ENCODE data around the gene RBP5. TPM values are rescaled to one million over a fixed set of nuclear protein-coding genes. Genes with fewer than 3 reads are reported as not detected.
A peak's percentile ranks its signal among the peaks of the same experiment; 100 is the strongest.

RBP5 gene
- total RNA-seq, 2 experiments from 2014 or later, result not detected

GRCh38 chr12:7131502-7131866 lies 2.8 kb upstream of the RBP5 start:
- Mint-ChIP-seq H3K9me3 (ENCODE audit: low read depth) (no peaks in the 10 kb centered on the region), H3K27me3 (no peaks in the 10 kb centered on the region), H3K27ac (peak overlapping the region; percentile 74), H3K36me3 (ENCODE audit: low read depth) (peaks cover 12% of the 10 kb centered on the region), H3K4me3 (peak overlapping the region; percentile 80), H3K4me1 (peaks cover 31% of the 10 kb centered on the region)
- DNase-seq (peak; percentile 51), ATAC-seq (peak; percentile 45)
- ChIA-PET POLR2A (interaction anchor here (0.6 to 0.8 kb wide), 3 partner anchors 20 to 1112 kb away, joined by 3 to 5 read pairs (median 3); no protein-coding TSS in a partner anchor), CTCF (interaction anchor here (2.6 kb wide), 1 partner anchor 18 kb away, joined by 13 read pairs; no protein-coding TSS in a partner anchor)
- intact Hi-C loops (cut with DNase I, micrococcal nuclease), result loop anchor here in 1 of 2 experiments (2.0 kb wide), 1 partner anchor 895 kb away; no protein-coding TSS in a partner anchor

DNA sequence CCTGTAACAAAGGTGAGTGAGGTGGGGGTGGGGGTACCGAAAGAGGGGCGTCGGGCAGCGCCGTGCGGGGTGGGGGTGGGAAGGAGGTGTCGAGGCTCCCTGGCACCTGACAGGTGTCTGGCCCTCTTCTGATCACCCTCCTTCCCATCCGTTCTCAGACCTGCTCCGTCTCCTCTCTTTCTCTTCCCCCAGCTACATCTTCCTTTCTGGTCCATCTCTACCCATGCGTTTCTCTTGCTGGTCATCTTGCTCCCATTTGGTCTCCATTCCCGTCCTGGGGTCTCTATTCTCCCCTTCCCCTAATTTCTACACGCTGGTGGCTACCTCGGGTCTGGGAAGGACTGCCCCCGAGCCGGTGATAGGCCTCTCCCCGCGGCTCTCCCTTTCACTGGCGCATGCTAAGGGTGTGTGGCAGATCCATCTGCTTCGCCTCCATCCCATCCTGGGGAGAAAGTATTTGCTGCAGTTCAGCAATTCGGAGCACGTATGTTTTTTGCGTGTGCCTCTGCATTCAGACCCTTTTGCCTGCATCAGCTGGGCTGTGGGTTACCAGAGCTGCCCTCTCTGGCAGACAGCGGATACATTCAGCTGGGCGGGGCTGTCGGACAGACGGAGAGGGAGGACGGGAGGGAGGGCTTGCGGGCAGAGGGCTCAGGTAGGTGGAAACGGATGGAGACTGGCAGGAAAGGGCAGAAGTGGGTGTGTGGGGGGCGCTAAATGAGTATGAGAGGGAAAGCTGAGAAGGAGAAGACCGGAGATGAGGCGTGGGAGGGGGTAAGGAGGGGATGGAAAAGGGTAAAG lies 2.2 kb upstream of the RBP5 start:
- Mint-ChIP-seq H3K36me3 (ENCODE audit: low read depth) (peaks cover 9% of the 10 kb centered on the region), H3K4me1 (peaks cover 31% of the 10 kb centered on the region), H3K9me3 (ENCODE audit: low read depth) (no peaks in the 10 kb centered on the region), H3K27me3 (no peaks in the 10 kb centered on the region), H3K27ac (peak overlapping the region; percentile 74), H3K4me3 (peak overlapping the region; percentile 80)
- peak; percentile 71 for DNase-seq
- ATAC-seq, result peak; percentile 45
- ChIA-PET CTCF (interaction anchor here (0.6 to 2.6 kb wide), 4 partner anchors 15 to 184 kb away, joined by 3 to 13 read pairs (median 3); partner anchors contain the start of gene C1RL), POLR2A (interaction anchor here (0.6 to 0.8 kb wide), 3 partner anchors 20 to 1112 kb away, joined by 3 to 5 read pairs (median 3); no protein-coding TSS in a partner anchor)
- intact Hi-C loops (cut with DNase I, micrococcal nuclease), result loop anchor here in 1 of 2 experiments (1.0 to 2.0 kb wide), 4 partner anchors 23 to 896 kb away; partner anchors contain the start of genes LPCAT3 and PEX5

GRCh38 chr12:7129872-7130691 lies 1.4 kb upstream of the RBP5 start, which contains the start of gene CLSTN3:
Gene CLSTN3, plus strand, starts transcription at chr12:7130371. Its CDS starts 278 bp downstream, at chr12:7130649.
- ChIA-PET CTCF (interaction anchor here (0.6 to 2.6 kb wide), 4 partner anchors 14 to 183 kb away, joined by 3 to 13 read pairs (median 3); partner anchors contain the start of gene C1RL), POLR2A (interaction anchor here (0.6 kb wide), 1 partner anchor 51 kb away, joined by 5 read pairs; no protein-coding TSS in a partner anchor)
- intact Hi-C loops (cut with DNase I, micrococcal nuclease), result loop anchor here in 1 of 2 experiments (1.0 to 2.0 kb wide), 4 partner anchors 22 to 897 kb away; partner anchors contain the start of genes LPCAT3 and PEX5
- Mint-ChIP-seq H3K4me1 (peaks cover 31% of the 10 kb centered on the region), H3K27me3 (no peaks in the 10 kb centered on the region), H3K27ac (peak within 1 kb of the TSS; percentile 74), H3K4me3 (peak within 1 kb of the TSS; percentile 80), H3K9me3 (ENCODE audit: low read depth) (no peaks in the 10 kb centered on the region), H3K36me3 (ENCODE audit: low read depth) (peaks cover under 1% of the 10 kb centered on the region)
- ATAC-seq (peak; percentile 89), DNase-seq (peak; percentile 93)

GRCh38 chr12:7129287-7129871 lies 690 bp upstream of the RBP5 start:
- CTCF ChIA-PET, result interaction anchor here (2.6 kb wide), 1 partner anchor 16 kb away, joined by 13 read pairs; no protein-coding TSS in a partner anchor
- H3K27me3 Mint-ChIP-seq, result no peaks in the 10 kb centered on the region
- peak overlapping the region; percentile 80 for H3K4me3 Mint-ChIP-seq
- peaks cover 31% of the 10 kb centered on the region for H3K4me1 Mint-ChIP-seq
- no peak overlapping the region for H3K27ac Mint-ChIP-seq
- no peaks in the 10 kb centered on the region for H3K36me3 Mint-ChIP-seq (ENCODE audit: low read depth)
- ATAC-seq (no peak), DNase-seq (no peak)
- intact Hi-C loops (cut with DNase I, micrococcal nuclease), result no loop called here
- H3K9me3 Mint-ChIP-seq (ENCODE audit: low read depth), result no peaks in the 10 kb centered on the region
- POLR2A ChIA-PET, result no interaction called here

DNA sequence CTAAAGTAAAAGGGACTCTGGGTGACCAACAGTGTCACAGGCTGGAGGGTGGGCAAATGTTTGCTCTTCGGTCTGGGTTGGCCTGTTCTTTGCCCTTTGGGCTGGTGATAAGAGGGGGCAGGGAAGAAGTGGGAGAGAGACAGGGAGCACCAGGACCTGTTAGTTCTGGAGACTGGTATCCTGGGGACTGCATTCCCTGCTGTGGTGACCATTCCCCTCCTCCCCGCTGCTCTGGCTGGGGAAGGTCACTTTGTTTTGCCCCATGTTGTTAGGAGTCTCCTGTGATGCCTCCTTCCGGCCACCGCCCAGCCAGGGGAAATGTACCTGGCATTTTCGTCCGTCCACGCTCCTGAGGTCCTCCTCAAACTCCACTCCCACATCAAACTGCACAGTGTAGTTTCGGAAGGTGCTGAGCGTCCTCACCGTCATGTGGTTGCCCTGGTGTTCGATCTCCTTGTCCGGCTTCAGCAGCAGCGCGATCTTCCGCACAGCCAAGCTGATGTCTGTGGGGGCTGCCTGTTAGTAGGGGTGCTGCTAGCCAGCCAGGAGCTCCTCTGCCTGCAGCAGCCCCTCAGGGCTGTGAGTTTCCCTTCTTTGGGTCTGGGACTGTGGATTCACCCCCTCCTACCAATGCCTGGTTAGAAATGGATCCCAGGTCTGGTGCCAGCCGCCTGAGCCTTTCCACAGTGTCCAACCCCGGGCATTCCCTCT lies 618 bp downstream of the RBP5 start:
- intact Hi-C loops (cut with DNase I, micrococcal nuclease), result no loop called here
- no peaks in the 10 kb centered on the region for H3K36me3 Mint-ChIP-seq (ENCODE audit: low read depth)
- CTCF ChIA-PET, result no interaction called here
- no peaks in the 10 kb centered on the region for H3K27me3 Mint-ChIP-seq
- H3K27ac Mint-ChIP-seq, result no peak overlapping the region
- ATAC-seq, result no peak
- POLR2A ChIA-PET, result no interaction called here
- H3K4me3 Mint-ChIP-seq, result no peak overlapping the region
- DNase-seq, result no peak
- no peaks in the 10 kb centered on the region for H3K9me3 Mint-ChIP-seq (ENCODE audit: low read depth)
- peaks cover 31% of the 10 kb centered on the region for H3K4me1 Mint-ChIP-seq

DNA sequence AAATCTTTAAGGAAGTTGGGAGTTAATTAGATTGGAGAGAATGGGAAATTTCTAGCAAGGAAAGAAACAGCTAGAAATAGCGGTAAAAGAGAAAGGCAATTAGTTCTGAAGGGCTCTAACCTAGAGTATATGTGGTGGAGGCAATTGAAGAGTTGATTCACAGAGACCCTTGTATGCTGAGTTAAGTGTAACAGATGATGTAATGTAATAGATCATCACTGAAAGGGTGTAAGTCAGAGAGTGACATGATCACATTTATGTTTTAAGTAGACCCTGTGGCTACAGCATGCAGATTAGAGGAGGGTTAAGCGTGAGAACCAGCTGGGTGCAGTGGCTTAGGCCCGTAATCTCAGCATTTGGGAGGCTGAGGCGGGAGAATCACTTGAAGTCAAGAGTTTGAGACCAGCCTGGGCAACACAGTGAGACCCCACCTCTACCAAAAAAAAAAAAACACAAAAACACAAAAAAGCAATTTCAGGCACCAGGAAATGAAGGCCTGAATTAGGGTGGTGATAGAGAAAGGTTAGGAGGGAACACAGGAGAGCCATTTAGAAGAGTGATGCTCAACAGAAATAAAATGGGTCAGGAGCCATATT lies 3.0 kb downstream of the RBP5 start:
- ChIA-PET POLR2A (no interaction called here), CTCF (interaction anchor here (0.6 to 1.2 kb wide), 3 partner anchors 13 to 19 kb away, joined by 3 to 5 read pairs (median 3); no protein-coding TSS in a partner anchor)
- H3K4me1 Mint-ChIP-seq, result peaks cover 17% of the 10 kb centered on the region
- peaks cover 3% of the 10 kb centered on the region for H3K36me3 Mint-ChIP-seq (ENCODE audit: low read depth)
- H3K27ac Mint-ChIP-seq, result no peak overlapping the region
- no peaks in the 10 kb centered on the region for H3K9me3 Mint-ChIP-seq (ENCODE audit: low read depth)
- ATAC-seq, result no peak
- no peaks in the 10 kb centered on the region for H3K27me3 Mint-ChIP-seq
- intact Hi-C loops (cut with DNase I, micrococcal nuclease), result no loop called here
- H3K4me3 Mint-ChIP-seq, result no peak overlapping the region
- no peak for DNase-seq

- DNase-seq, result no peak
- no peaks in the 10 kb centered on the region for H3K9me3 Mint-ChIP-seq (ENCODE audit: low read depth)
- no peak for ATAC-seq
- H3K27ac Mint-ChIP-seq, result no peak overlapping the region
- intact Hi-C loops (cut with DNase I, micrococcal nuclease), result no loop called here
- POLR2A ChIA-PET, result no interaction called here
- peaks cover 3% of the 10 kb centered on the region for H3K36me3 Mint-ChIP-seq (ENCODE audit: low read depth)
- no peak overlapping the region for H3K4me3 Mint-ChIP-seq
- CTCF ChIA-PET, result interaction anchor here (1.1 kb wide), 1 partner anchor 10 kb away, joined by 3 read pairs; no protein-coding TSS in a partner anchor
- H3K27me3 Mint-ChIP-seq, result no peaks in the 10 kb centered on the region
- peaks cover 4% of the 10 kb centered on the region for H3K4me1 Mint-ChIP-seq
Measured at GRCh38 chr12:7123806-7124522, 4.7 kb downstream of the RBP5 start.

DNA sequence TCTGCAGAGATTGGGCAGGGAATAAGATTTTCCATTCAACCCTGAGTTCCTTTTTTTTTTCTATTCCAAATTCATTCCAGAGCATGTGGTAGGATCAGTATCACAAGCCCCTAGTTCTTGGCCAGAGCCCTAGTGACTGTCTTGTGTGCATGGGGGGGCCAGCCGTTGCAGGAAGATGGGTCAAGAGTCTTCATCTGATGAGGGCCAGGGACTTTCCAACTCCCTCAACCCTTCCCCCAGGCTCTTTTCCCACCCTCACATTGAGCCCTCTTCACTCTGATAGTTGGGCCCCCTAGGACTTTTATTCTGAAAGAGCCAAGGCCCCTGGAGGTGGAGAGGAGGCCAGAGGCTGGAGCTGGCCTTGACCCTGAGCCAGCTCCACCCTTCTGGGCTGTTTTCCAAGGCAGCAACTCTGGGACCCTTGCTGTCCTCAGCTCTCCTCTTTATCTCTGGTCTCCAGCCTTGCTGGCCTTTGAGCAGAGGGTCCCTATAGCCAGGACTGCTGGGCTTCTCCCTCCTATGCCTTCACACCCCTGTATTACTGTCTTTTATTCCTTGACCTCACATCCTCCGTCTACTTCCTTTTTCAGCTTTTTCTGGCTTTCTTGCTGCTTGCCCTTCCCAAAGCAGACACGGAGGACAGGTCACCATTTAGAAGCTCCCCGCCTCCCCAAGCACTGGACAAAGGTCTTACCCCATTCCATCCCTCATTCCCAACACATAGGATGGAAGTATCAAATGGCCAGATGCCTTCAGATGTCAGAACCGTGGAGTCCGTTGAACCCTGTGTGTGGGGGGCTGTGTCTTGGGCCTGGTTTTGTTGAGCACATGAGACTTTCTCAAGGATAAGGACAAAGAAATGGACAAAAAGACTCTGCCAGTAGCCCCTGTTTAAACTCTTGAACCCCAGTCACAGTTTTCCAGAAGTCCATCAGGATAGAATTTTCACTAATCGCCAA lies 5.6 kb downstream of the RBP5 start:
- intact Hi-C loops (cut with DNase I, micrococcal nuclease), result no loop called here
- ATAC-seq (no peak), DNase-seq (no peak)
- POLR2A ChIA-PET, result no interaction called here
- Mint-ChIP-seq H3K9me3 (ENCODE audit: low read depth) (no peaks in the 10 kb centered on the region), H3K4me3 (no peak overlapping the region), H3K4me1 (no peaks in the 10 kb centered on the region), H3K36me3 (ENCODE audit: low read depth) (peaks cover 8% of the 10 kb centered on the region), H3K27me3 (no peaks in the 10 kb centered on the region), H3K27ac (no peak overlapping the region)
- CTCF ChIA-PET, result interaction anchor here (0.5 to 1.1 kb wide), 3 partner anchors 10 to 639 kb away, joined by 3 read pairs; no protein-coding TSS in a partner anchor

DNA sequence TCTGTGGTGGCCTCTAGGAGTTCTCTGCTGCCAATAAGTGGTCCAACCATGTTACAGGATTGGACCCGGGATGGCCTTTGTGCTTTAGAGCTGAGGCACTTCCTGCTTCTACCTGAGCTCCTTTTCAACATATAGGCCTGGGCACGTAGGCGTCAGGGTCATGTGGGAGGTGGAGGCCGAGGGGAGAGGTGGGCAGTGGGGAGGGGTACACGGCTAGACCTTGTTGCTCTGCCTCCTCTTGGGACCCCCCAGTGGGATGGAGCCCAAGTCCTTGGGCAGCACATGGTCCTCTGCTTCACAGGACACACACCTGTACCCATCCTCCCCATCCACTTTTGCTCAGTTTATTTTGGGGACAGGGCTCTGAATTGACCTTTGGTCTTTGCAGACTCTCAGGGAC lies 7.4 kb downstream of the RBP5 start:
- CTCF ChIA-PET, result interaction anchor here (1.8 kb wide), 1 partner anchor 12 kb away, joined by 6 read pairs; the partner anchor contains the start of gene C1RL
- no peaks in the 10 kb centered on the region for H3K4me1 Mint-ChIP-seq
- no peaks in the 10 kb centered on the region for H3K27me3 Mint-ChIP-seq
- H3K36me3 Mint-ChIP-seq (ENCODE audit: low read depth), result peaks cover 19% of the 10 kb centered on the region
- POLR2A ChIA-PET, result no interaction called here
- DNase-seq, result no peak
- intact Hi-C loops (cut with DNase I, micrococcal nuclease), result no loop called here
- ATAC-seq, result no peak
- no peak overlapping the region for H3K27ac Mint-ChIP-seq
- no peaks in the 10 kb centered on the region for H3K9me3 Mint-ChIP-seq (ENCODE audit: low read depth)
- H3K4me3 Mint-ChIP-seq, result no peak overlapping the region
